T47D (cell line): ENCODE measurements around the gene ADARB2.
"Not testable (repeated sequence)": the region's sequence is repeated elsewhere in the genome, so short reads cannot be mapped to it uniquely, and the experiment has no call there.

ENCODE experiments used
- DNase-seq, 2 experiments: peaks; one replicate each; pipeline versions ENCODE4 v3.0.0 to v3.0.0-alpha.2; 2011 to 2012; ENCODE audit warnings: low read depth in 1 of 2, low spot score in 1 of 2
- JUND ChIP-seq: IDR thresholded peaks from 2 replicates; pipeline ENCODE4 v1.6.1; 2012; ENCODE audit warnings: low read depth
- in situ Hi-C: cut with HindIII; loops from 2 replicates; pipeline ENCODE4 v1.10.0; 2016; ENCODE audit warnings: low sequenced_read_pairs, low pct_unique_long_range_greater_than_20kb

Gene ADARB2

GRCh38 chr10:1424648-1425047 lies 312.7 kb downstream of the ADARB2 start:
- in situ Hi-C loops = no loop called here

GRCh38 chr10:1423676-1424253 lies 313.6 kb downstream of the ADARB2 start:
- TF ChIP-seq JUND = no peak
- no peak for DNase-seq
- in situ Hi-C loops = no loop called here

More at GRCh38 chr10:1424648-1425047, 312.7 kb downstream of the ADARB2 start:
- no peak for DNase-seq
- TF ChIP-seq JUND = no peak

- DNase-seq = no peak
- no peak for TF ChIP-seq JUND
- in situ Hi-C loops = no loop called here
These were observed 315.1 kb downstream of the ADARB2 start for GRCh38 chr10:1422275-1422674.

GRCh38 chr10:1420661-1421362 lies 316.5 kb downstream of the ADARB2 start:
- no peak for TF ChIP-seq JUND
- peak in 1 of 2 experiments; percentile 78 for DNase-seq
- in situ Hi-C loops = no loop called here

- in situ Hi-C loops = no loop called here
- DNase-seq = no peak
- no peak for TF ChIP-seq JUND
These were observed 317.3 kb downstream of the ADARB2 start for GRCh38 chr10:1419796-1420610.

- TF ChIP-seq JUND = no peak
- in situ Hi-C loops = no loop called here
- no peak for DNase-seq
These were observed 319.2 kb downstream of the ADARB2 start for GRCh38 chr10:1418031-1418550.

- DNase-seq = no peak
- in situ Hi-C loops = no loop called here
- TF ChIP-seq JUND = no peak
These were observed 319.8 kb downstream of the ADARB2 start for GRCh38 chr10:1417574-1417973.

GRCh38 chr10:1416456-1417037 lies 320.8 kb downstream of the ADARB2 start:
- TF ChIP-seq JUND = no peak
- in situ Hi-C loops = no loop called here
- no peak for DNase-seq

GRCh38 chr10:1414893-1415292 lies 322.4 kb downstream of the ADARB2 start:
- in situ Hi-C loops = no loop called here
- no peak for TF ChIP-seq JUND
- no peak for DNase-seq

GRCh38 chr10:1414346-1414745 lies 323.0 kb downstream of the ADARB2 start:
- DNase-seq, in situ Hi-C loops: not testable (repeated sequence)

- TF ChIP-seq JUND = no peak
- in situ Hi-C loops = no loop called here
These were observed 323.5 kb downstream of the ADARB2 start for GRCh38 chr10:1413823-1414222.

GRCh38 chr10:1413256-1413655 lies 324.1 kb downstream of the ADARB2 start:
- no peak for DNase-seq
- TF ChIP-seq JUND = no peak
- in situ Hi-C loops = no loop called here

More at GRCh38 chr10:1413823-1414222, 323.5 kb downstream of the ADARB2 start:
- no peak for DNase-seq

- no peak for DNase-seq
- in situ Hi-C loops = no loop called here
- no peak for TF ChIP-seq JUND
These were observed 324.7 kb downstream of the ADARB2 start for GRCh38 chr10:1412531-1413189.
